Frontal cortex (tissue), 4 donors: ENCODE results near the gene CNOT6. TPM values are rescaled to one million over a fixed set of nuclear protein-coding genes. Genes with fewer than 3 reads are reported as not detected.
A peak's percentile ranks its signal among the peaks of the same experiment; 100 is the strongest.

Experiments used
- DNase-seq, 2 donors: peaks; one replicate each; pipeline ENCODE4 v3.0.0; 2012; ENCODE audit warnings: low spot score in 2 of 2
- FAIRE-seq: peaks from 2 replicates; lab custom pipeline; 2012; peaks lifted over from hg19 to GRCh38; lab: Jason Lieb, UNC
- total RNA-seq: library from RNA; depleted of rRNA; stranded (reverse); fragments of >200 nt; gene quantifications from one replicate; pipeline ENCODE4 v1.2.3, GENCODE V29; 2014
- donor health status: control.
- donor health status: control.
- donor health status: control.

CNOT6 gene
- total RNA-seq, 1 donor from 2014 or later, result 34.6 TPM

DNA sequence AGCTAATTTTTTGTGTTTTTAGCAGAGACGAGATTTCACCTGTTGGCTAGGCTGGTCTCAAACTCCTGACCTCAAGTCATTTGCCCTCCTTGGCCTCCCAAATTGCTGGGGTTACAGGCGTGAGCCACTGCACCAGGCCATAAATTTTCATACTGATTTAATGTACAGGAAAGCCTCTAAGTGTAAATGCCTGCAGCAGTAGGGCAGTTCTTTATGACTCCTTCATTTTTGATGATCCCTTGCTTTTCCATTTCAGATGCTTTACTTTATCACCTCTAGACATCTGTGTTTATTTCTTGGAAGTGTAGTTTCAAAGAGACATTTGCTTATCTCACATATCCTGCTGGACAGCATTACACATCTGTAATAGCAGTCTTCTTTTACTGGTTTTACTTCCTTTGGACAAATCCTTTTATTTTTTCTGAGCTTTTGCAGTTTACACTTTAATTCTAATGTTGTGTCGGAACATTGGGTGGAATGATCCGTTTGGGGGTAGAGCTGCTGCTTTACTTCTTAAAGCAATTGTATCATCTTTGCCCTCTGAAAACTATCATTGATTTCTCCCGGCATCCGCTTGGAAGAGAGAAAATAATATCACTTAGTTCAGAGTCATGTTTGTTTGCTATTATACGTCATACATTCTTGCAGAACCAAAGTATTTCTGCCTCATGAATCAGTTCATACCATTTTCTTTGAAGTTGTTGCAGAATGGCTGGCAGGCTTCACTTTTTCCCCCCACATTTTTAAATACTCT lies 61.2 kb downstream of the CNOT6 start:
- DNase-seq (no peak), FAIRE-seq (no peak)

DNA sequence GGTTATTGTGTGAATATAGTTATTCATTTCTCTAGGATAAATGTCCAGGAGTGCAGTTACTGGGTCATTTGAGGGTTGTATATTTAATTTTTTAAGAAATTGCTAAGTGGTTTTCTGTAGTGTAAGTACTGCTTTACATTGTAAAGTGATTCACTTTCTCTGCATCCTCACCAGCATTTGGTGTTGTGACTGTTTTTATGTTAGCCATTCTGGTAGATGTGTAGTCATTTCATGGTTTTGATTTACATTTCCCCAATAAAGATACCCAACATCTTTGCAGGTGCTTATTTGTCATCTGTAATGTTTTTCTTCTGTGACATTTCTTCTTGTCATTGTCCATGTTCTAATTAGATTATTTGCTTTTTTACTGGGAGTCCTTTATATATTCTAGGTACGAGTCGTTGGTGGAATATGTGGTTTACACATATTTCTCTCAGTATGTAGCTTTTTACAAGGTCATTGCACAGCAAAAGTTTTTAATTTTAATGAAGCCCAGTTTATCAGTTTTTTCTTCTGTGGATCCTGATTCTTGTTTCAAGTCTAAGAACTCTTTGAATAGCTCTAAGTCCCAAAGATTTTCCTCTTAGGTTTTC lies 63.1 kb downstream of the CNOT6 start:
- DNase-seq (no peak), FAIRE-seq (no peak)

DNA sequence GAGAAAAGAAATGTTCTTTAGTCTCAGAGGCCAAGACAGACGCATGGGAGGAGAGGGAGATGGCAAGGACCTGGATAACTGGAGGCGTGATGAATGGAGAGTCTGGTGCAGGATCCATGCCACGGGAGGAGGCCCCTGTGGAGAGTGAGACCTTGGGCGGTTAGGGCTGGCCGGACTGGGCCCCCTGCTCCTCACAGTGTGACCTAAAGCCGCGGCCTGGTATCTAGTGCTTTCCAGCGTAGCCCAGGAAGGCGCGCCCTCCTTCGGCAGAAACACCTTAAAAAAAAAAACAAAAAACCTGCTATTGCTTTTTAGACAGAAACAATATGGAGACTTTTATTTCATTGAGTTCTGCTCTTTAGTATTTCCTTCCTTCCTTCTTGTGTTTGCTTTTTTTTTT lies 64.1 kb downstream of the CNOT6 start:
- DNase-seq (no peak), FAIRE-seq (no peak)

DNA sequence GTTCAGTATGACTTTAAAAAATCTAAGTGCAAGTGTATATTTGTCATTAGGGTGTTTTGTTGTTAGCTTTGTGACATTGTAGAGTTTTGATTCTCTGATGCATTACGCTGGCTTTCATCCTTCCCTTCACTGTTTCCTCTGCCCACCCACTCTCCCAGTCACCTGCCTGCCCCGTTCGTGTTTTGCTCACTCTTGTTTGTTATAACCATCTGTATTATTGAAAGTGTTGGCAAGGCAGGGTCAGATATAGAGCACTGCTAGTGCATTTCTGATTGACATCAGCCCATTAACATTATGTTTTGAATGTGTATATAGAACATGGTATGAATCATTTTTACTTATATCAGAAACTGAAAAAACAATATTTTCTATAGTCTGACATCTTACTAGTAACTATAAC lies 69.8 kb downstream of the CNOT6 start:
- DNase-seq (no peak), FAIRE-seq (no peak)

DNA sequence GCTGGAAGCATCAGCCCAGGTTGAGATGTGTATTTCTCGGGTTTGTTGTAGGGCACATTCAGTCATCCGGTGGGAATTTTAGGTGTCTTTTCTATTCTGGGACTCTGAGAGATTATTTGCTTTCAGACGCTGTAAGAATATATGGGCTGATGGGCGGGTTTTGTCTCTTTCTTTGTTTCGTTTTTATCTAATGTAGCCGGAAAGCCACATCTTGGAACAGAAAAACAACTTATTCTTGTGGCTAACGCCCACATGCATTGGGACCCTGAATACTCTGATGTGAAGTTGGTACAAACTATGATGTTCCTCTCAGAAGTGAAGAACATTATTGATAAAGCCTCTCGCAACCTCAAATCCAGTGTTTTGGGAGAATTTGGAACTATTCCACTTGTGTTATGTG lies 74.7 kb downstream of the CNOT6 start:
- no peak for DNase-seq
- no peak for FAIRE-seq

DNA sequence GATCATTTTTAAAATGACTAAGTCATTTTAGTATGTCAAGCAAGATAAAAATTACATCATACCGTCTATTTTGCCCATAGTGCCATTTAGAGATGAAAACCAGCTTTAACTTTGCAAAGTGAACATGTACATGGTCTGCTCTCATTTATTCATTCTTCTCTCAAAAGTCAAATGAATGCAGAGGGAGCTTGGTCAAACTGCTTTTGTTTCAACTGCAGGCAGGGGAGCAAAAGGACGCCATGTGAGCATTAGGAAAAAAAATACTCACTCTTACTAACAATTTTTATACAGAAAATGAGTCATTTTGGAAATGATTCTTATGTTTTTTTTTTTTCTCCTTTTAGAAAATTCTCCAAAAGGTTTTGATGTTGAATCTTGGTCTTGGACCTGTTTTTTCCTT lies 81.4 kb downstream of the CNOT6 start:
- DNase-seq, result no peak
- peak; percentile 3 for FAIRE-seq

DNA sequence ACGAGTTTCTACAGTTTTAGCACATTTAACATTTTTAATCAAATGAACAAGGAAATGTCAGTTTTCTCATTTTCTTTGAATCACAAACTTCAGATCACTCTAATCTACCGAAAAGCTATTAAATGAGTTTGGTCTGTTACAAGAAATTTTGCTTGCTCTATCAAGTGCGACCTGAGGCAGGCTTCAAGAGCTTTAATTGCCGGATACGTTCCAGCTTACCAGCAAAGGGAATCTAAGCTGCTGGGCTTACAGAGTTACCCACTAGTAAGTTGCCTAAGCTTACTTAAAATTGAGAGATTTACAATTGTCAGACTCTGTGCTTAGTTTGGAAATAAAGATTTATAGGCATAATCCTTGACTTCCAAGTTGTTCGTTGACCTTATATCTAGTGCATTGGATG lies 86.5 kb downstream of the CNOT6 start:
- FAIRE-seq (no peak), DNase-seq (no peak)

DNA sequence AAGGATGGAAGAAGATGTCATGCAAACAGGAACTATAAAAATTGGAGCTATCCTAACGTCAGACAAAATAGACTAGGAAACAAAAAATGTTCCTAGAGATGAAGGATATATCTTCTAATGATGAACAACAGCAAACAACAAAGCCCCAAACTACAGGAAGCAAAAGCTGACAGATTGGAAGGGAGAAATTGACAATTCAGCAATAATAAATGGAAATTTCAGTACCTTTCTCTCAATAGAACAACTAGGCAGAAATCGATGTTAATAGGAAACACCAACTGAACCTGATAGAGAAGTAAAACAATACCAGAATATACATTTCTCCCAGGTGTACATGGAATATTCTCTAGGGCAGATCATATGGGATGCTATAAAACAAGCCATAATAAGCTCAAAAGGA lies 89.6 kb downstream of the CNOT6 start:
- DNase-seq (no peak), FAIRE-seq (no peak)

DNA sequence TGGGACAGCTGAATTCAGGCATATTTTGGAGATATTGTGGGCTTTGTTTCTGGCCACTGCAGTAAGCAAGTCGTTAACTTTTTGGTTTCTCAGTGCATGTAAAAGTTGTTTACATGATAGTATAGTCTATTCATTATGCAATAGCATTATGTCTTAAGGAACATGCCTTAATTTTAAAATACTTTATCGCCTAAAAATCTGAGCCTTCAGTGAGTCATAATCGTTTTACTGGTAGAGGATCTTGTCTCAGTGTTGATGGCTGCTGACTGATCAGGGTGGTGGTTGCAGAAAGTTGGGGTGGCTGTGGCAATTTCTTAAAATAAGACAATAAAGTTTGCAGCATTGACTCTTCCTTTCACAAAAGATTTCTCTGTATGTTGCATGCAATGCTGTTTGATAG lies 92.0 kb downstream of the CNOT6 start:
- FAIRE-seq, result no peak
- no peak for DNase-seq

DNA sequence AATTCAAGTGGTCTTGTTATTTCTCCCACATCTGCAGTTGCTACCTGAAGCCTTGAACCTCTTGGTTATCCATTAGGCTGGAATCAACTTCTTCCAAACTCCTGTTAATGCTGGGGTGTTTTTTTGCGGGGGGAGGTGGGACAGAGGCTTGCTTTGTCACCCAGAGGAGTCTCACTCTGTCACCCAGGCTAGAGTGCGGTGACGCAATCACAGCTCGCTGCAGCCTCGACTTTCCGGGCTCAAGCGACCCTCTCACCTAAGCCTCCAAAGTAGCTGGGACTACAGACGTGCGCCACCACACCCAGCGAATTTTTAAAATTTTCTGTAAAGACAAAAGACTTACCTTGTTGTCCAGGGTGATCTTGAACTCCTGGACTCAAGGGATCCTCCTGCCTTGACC lies 92.7 kb downstream of the CNOT6 start:
- no peak for FAIRE-seq

DNA sequence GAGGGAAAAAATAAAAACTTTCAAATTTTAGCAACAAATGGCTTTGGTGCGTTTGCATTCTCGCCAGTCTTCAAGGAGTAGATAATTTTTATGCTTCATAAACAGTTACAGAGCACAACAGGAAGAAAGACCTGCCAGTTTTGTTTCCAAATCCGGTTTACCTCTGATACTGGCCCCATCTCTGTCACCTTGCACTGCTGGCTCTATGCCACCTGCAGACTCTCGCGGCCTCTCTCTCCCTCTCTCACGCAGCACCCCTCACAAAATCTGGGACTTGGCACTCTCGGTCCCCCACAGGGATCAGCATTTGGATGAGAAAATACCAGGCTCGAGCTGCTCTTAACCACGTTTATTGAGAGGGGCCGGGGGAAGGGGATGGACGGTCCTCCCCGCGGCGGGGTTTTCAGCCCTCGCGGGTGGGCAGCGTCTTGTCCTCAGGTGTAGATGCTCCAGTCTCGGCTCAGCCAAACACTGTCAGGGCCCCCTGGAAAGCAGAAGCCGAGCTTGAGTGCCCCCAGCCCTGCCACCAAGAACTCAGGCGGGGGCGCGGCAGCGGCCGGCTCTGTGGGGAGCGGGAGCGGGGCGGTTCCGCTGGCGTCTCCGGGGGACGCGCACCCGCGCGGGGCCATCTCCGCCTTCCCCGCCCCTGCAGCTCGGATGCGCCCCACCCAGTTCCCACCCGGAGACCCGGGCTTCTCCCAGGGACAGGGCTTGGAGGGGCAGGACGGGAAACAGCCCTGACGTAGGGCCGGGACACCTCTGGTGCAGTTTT lies 95.8 kb downstream of the CNOT6 start:
- FAIRE-seq (no peak), DNase-seq (peak in 1 of 2 donors; percentile 13)

More for the DNA sequence above, 92.7 kb downstream of the CNOT6 start:
- DNase-seq, result no peak

DNA sequence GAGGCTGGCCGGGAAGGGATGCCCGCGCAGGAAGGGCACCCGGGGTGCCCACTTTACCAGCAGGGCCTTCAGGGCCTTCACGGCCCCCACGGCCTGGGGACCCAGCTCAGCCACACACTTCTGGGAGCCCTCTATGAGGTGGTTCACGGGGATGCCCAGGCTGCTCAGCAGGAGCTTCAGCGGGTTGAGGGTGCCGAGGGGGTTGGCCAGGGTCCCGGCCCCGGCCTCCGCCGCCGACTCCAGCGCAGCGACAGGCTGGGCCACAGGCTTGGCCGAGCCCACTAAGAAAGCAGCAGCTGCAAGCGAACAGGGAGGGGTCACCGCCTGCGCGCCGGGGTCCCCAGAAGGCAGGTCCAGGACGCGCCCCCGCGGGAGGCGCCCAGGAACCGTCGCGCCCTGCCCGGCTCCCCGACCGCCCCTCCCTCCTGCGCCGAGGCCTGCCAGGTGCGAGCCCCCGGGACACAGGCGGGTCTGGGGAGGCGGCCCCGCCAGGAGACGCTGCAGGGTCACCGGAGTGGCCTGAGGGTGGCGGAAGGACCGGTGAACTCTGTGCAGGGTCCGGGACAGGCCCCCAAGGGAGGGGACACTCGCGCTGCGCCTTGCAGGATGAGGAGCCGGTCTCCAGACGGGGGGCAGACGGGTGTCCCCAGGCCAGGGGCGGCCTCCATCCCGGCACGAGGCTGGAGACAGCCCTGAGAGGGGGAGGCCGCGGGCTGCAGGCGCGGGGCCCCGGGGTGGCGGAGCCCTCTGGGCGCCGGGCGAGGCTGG lies 96.5 kb downstream of the CNOT6 start:
- FAIRE-seq (no peak), DNase-seq (peak in 1 of 2 donors; percentile 6)

DNA sequence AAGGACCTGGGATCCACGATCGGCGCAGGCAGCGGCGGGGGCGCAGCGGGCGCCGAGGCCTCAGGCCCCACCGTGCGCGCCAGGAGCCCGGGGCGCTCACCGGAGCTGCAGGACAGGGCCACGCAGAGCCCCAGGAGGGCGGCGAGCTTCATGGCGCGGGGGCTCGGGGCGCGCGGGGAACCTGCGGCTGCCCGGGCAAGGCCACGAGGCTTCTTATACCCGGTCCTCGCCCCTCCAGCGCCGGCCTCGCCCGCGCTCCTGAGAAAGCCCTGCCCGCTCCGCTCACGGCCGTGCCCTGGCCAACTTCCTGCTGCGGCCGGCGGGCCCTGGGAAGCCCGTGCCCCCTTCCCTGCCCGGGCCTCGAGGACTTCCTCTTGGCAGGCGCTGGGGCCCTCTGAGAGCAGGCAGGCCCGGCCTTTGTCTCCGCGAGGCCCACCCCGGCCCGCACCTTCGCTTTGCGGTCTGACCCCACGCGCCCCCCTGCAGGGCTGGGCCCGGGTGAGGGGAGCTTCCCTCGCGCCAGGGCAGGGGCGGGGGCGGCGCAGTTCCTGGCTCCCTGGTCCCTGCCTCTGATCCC lies 97.2 kb downstream of the CNOT6 start, which contains the start of gene SCGB3A1:
Gene SCGB3A1 (minus strand): TSS at position 189 of the 577 bp plus-strand sequence. CDS start 37 bp downstream, at position 152.
- FAIRE-seq (no peak), DNase-seq (no peak)

DNA sequence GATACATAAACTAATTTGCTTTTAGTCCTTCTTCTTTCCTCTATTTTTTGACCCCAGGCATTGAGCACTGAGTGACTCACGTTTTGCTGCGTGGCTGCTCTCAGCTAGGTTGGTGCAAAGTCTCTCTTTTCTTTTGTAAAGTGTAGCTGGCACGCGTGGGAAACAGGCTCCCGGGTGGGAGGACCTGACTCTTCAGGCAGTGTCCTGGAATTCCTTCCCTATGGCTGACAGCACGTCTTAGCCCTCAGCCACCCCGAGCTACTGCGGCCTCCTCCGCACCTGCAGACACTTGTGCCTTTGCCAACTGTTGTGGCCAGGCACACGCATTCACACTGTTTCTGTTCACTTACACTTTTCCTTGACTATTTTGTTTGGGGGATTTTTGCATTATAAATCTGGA lies 98.0 kb downstream of the CNOT6 start:
- no peak for FAIRE-seq
- DNase-seq, result peak in 1 of 2 donors; percentile 6

DNA sequence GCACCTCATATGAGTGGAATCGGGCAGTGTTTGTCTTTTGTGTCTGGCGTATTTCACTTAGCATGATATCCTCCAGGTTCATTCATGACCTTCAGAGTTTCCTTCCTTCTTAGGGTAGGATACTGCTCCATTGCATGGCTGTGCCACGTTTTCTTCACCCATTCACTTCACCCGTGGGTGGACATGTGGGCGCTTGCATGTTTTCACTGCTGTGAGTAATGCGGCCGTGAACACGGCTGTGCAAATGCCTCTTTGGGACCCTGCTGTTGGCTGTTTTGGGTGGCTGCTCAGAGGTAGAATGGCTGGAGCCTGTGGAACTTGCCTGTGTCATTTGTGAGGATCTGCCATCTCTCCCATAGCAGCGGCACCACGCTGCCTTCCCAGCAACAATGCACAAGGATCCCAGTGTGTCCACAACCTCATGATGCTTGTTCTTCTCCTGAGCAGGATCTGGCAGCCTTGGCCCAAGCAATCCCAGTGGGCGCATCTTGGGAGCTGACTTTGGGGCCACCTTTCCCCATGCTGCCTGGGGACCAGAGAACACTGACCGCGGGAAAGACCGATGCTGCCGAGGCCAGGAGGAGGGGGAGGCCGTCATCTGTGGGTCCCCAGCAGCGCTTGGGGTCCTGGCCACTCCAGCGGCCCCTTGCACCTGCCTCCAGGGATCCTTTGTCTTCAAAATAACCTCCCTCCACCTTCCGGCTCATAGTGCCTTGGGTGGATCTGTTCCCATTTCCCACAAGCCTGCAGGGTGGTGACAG lies 99.4 kb downstream of the CNOT6 start:
- DNase-seq (peak in 1 of 2 donors; percentile 7), FAIRE-seq (no peak)

DNA sequence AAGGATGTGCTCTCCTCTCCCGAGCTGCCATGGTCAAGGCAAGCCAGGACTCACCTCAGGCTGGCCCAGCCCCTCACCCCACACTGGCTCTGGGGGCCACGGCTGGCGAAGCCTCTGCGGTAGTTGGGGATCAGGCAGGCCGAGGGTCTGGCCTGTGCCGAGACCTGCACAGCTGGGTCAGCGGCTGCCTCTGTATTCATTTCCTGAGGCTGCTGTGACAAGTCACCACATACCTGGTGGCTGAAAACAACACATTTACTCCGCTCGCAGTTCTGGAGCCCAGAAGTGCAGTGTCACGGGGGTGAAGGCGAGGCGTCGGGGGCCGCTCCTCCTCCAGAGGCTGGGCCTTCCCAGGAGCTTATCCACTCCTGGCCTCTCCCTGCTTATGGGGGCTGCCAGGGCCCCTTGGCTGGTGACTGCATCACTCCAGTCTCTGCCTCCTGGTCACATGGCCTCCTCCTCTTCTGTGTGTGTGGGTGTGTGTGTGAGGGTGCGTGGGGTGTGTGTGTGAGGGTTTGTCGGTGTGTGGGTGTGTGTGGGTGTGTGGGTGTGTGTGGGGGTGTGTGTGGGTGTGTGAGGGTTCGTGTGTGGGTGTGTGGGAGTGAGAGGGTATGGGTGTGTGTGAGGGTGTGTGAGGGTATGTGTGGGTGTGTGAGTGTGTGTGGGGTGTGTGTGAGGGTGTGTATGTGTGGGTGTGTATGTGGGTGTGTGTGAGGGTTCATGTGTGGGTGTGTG lies 100.3 kb downstream of the CNOT6 start:
- DNase-seq, result peak in 1 of 2 donors; percentile 3
- FAIRE-seq, result no peak

DNA sequence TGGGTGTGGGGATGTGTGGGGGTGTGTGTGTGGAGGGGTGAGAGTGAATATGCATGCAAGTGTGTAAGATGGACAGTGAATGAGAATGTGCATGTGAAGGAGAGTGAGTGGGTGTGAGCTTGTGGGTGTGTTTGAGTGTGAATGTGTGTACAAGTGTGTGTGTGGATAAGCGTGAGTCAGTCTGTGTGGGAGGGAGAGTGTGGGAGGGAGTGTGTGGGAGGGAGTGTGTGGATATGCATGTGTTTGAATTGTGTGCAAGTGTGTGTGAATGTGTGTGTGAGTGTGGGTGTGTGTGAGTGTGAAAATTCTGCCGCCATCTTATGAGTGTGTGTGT lies 100.8 kb downstream of the CNOT6 start:
- peak in 1 of 2 donors; percentile 13 for DNase-seq
- no peak for FAIRE-seq

DNA sequence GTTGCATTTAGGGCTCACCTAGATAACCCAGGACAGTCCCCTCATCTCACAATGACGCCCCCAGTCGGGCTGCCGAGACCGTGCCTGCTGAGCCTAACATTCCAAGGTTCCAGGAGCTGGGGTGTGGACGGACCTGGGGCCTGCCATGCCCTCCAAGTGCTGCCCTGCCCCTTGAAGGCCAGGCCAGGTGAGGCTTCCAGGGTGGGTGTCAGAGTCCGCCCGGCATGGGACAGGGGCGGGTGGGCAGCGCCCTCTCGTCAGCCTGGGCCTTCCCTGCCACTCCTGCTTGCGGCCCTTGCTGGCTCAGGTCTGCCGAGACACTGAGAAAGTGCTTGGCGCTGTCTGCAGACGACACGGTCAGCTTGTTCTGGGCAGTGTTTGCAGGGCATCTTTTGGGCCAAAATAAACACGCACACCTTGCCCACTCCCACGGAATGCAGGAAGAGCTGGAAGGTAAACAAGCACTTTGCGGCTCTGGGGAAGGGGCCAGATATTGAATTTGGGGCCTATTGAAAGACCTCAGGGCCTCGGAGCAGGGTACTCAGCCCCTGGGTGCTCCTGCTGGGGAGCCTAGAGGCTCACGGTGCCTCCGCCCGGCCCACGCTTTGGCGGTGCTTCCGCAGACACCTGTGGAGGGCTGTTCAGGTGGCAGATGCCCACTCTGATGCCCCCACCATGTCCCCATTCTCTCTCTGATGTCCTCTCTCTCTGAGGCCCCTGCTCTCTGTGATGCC lies 101.4 kb downstream of the CNOT6 start:
- peak; percentile 4 to 16 for DNase-seq
- FAIRE-seq, result no peak
